A549 treated with dexamethasone at 1 μM for 4 hours (cell line): ENCODE data around the gene WDR47. TPM values are rescaled to one million over a fixed set of nuclear protein-coding genes. Genes with fewer than 3 reads are reported as not detected.

Source experiments
- total RNA-seq: library from RNA; stranded (reverse); fragments of 200-300 nt; extraction: Qiagen RNA extraction; gene quantifications from 5 replicates; pipeline ENCODE4 v1.2.3, GENCODE V29; 2022

Gene WDR47
- total RNA-seq = 6.9 to 10.0 TPM (median 8.5 TPM) in 5 replicates

DNA sequence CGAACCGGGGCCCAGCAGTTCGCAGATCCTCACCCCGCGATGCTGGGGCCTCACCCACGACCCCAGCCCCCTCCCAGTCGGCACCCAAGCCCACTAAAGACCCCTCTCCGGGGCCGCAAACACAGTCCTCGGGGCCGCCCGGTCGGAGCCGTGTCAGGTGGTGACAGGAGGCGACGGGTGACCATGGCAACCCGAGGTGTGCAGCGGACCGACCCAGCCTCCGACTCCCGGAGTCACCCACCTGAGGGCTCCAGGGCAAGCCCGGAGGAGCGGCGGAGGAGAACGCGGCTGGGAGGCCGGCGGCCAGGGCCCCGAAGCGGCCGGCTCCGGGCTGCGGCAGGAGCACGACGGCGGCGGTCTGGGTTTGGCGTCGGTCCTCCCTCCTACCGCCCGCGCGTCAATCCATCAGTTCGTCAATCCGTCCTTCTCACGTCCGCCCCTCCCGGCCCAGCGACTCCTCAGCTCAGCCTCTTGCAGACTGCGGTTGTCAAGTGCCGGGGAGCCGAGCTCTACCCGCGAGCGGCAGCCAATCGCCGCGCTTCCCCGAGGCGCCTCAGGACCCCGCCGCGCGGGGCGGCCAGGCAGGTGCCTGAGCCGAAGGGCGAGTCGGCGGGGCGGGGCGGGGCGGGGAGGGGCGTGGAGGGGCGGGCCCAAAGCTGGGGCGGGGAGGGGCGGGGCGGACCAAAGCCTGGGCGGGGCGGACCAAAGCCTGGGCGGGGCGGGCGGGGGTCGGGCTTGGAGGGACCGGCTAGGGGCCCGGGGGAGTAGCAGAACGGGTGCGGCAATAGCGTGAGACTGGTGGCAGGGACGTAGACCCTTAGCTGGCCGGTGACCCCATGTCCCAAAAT, at the start of gene WDR47:
TSS of gene WDR47 (minus strand) at position 482 of the 848 bp plus-strand sequence. CDS start 18,590 bp downstream, outside the sequence.

DNA sequence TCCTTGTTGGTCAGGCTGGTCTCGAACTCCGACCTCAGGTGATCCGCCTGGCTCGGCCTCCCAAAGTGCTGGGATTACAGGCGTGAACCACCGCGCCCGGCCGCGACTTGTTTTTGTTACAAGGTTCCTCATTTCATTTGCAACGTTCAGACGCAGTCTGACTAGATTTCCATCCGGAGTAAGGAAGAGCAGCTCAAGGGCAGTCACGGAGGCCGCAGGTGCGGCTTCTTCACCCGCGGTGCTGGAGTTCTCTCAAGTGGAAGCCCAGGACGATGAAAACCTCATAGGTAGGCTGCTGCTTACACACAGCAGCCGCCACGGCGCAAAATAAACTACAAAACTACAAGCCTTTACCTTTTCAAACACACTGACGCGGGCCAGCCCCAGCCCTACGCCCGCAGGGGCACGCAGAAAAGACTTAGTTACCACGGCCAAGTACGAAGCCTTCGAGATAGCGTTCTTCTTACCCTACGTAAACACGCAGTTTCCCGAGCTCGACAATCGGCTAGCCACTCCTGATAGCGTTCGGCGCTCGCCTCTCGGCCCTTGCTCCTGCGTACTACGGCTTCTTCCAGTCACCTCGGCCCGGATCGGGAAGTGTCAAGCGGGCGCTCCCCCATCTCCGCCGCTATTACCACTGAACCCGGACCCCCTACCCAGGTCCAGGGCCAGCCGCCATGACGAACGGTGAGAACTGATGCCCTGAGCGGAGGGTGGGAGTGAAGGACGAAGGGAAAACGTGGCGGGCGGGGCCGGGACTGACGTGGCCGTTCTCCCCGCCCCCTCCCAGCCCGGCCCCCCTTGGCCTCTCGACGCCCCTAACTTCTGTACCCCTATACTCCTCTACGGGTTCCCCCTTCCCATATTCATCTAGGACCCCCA, 48.5 kb upstream of the WDR47 start, which contains the start of gene TMEM167B:
TSS of gene TMEM167B (plus strand) at position 569 of the 882 bp plus-strand sequence. CDS start at position 678, 109 bp downstream.

DNA sequence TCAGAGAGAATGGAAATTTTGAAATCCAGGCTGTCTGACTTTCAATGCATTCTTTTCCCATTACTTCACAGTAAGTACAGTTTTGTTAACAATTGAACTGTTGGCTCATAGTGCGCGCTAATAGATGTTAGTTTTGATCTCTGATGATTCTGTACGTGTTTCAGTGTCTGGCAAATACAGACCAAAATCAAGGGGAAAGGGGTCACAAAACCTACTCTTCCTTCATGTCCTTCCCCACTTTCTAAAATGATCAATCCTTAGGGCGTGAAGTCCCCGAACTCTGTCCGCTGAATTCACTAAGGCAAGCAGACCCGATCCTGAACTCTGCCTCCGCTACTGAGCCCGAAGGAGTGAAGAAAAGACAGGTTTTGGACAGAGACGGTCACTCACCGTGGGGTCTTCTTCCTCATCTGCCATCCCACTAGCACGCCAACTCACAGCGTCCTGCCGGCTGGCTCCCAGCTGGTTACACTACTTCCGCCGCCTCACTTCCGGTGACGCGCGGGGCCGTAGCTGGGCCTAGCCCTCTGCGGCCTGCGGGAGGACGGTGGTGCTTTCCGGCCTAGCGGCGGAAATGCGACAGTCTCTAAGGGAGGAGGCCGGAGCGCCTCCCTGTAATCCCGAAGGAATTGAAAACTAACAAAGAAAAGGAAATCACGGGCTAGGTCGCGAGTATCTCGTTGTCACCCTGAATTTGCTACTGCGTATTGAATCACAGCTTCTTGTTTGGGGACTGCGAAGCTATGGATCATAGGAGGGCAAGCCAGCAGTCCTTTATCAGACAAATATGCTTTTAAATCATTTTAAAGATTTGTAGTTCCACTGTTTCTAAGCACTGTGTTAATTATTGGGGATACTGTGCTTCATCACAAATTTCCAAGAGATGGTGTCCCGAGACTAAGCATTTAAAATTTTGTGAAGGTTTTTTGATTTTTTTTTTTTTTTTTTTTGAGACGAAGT, 33.9 kb upstream of the WDR47 start, which contains the start of gene TAF13:
TSS of gene TAF13 (minus strand) at position 473 of the 960 bp plus-strand sequence. CDS start at position 417, 56 bp downstream.

DNA sequence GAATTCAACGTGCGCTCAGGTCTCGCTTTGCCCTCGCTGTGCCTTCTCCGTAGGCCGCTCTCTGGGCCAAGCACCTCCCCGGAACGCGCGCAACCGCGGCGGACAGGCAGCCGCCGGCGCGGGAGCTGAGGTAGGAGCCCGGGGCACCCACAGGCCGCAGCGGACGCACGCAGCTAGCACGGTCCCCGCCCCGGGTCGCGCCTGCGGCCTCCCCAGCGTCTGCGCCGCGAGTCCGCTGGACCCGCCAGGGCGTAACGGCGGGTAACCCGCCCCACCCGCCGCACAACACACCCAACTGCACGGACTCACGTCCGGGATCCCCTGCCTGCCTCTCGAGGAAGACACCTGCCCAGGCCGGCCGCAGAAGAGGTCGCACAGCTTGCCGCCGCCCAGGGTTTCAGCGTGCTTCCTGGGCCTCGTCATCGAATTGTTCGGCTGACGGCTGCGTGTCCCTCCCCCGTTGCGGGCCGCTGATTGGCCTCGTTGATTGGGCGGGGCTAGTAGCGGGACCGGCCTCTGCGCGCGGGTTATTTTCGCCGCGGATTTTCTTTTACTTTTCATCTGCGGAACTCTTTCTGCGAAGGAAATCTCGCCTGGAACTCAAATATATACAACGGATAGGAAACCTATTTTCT, 78.7 kb downstream of the WDR47 start, which contains the start of gene CLCC1:
TSS of gene CLCC1 (minus strand) at position 433 of the 635 bp plus-strand sequence. CDS start 13,047 bp downstream, outside the sequence.

Other genes starting within 250 kb of the WDR47 start
- gene AKNAD1, start 185.0 kb downstream of the WDR47 start, total RNA-seq = 1.3 to 1.8 TPM (median 1.7 TPM) in 5 replicates
- gene GPSM2, start 165.1 kb downstream of the WDR47 start, total RNA-seq = 22.3 to 26.5 TPM (median 25.3 TPM) in 5 replicates
- gene CLCC1, start 78.6 kb downstream of the WDR47 start, total RNA-seq = 13.9 to 19.3 TPM (median 18.4 TPM) in 5 replicates
- gene TAF13, start 33.9 kb upstream of the WDR47 start, total RNA-seq = 25.3 to 35.0 TPM (median 29.9 TPM) in 5 replicates
- gene TMEM167B, start 48.7 kb upstream of the WDR47 start, total RNA-seq = 8.1 to 11.2 TPM (median 9.6 TPM) in 5 replicates
- 0.26 to 0.75 TPM (median 0.33 TPM) in 5 replicates for gene ELAPOR1, start 72.0 kb upstream of the WDR47 start, total RNA-seq
- gene SARS1, start 171.8 kb upstream of the WDR47 start, total RNA-seq = 95.3 to 100 TPM (median 97.7 TPM) in 5 replicates
- 2.9 to 5.6 TPM (median 5.2 TPM) in 5 replicates for gene CELSR2, start 207.4 kb upstream of the WDR47 start, total RNA-seq
- 16.6 to 22.7 TPM (median 20.9 TPM) in 5 replicates for gene PSRC1, start 241.0 kb upstream of the WDR47 start, total RNA-seq